GM21737 (cell line): ENCODE results near the gene PLP1.
"Not testable (repeated sequence)": the region's sequence is repeated elsewhere in the genome, so short reads cannot be mapped to it uniquely, and the experiment has no call there.

Source experiments
- ATAC-seq: cut with Tn5 transposase; IDR thresholded peaks from one replicate; pipeline ENCODE4 v1.9.1; 2021; ENCODE audit warnings: mild to moderate bottlenecking, moderate library complexity; ENCODE audit not compliant: unreplicated experiment

The PLP1 gene

GRCh38 chrX:103780336-103781061 is 3.9 kb downstream of the PLP1 start:
- no peak for ATAC-seq

- ATAC-seq: no peak
Observed at GRCh38 chrX:103781062-103781402, 4.4 kb downstream of the PLP1 start.

- ATAC-seq: no peak
Observed at GRCh38 chrX:103781706-103782105, 5.1 kb downstream of the PLP1 start.

GRCh38 chrX:103782640-103783039 is 6.0 kb downstream of the PLP1 start:
- ATAC-seq: no peak

- no peak for ATAC-seq
Observed at GRCh38 chrX:103783196-103783595, 6.6 kb downstream of the PLP1 start.

GRCh38 chrX:103783971-103784370 is 7.3 kb downstream of the PLP1 start:
- ATAC-seq: no peak

- no peak for ATAC-seq
Observed at GRCh38 chrX:103789004-103789403, 12.4 kb downstream of the PLP1 start.

GRCh38 chrX:103791228-103791627 is 14.6 kb downstream of the PLP1 start:
- no peak for ATAC-seq

GRCh38 chrX:103791826-103792485 is 15.3 kb downstream of the PLP1 start:
- no peak for ATAC-seq

- ATAC-seq: no peak
Observed at GRCh38 chrX:103792916-103793544, 16.4 kb downstream of the PLP1 start.

GRCh38 chrX:103793545-103793940 is 16.9 kb downstream of the PLP1 start:
- no peak for ATAC-seq

- ATAC-seq: no peak
Observed at GRCh38 chrX:103794119-103794518, 17.5 kb downstream of the PLP1 start.

- no peak for ATAC-seq
Observed at GRCh38 chrX:103797691-103798090, 21.1 kb downstream of the PLP1 start.

GRCh38 chrX:103800318-103800717 is 23.7 kb downstream of the PLP1 start:
- no peak for ATAC-seq

- ATAC-seq: no peak
Observed at GRCh38 chrX:103805860-103806259, 29.2 kb downstream of the PLP1 start.

- no peak for ATAC-seq
Observed at GRCh38 chrX:103806862-103807474, 30.3 kb downstream of the PLP1 start.

GRCh38 chrX:103811858-103812257 is 35.2 kb downstream of the PLP1 start:
- no peak for ATAC-seq

- not testable (repeated sequence) for ATAC-seq
Observed at GRCh38 chrX:103817101-103817500, 40.5 kb downstream of the PLP1 start.

GRCh38 chrX:103817502-103817901 is 40.9 kb downstream of the PLP1 start:
- no peak for ATAC-seq

GRCh38 chrX:103818842-103819619 is 42.4 kb downstream of the PLP1 start:
- no peak for ATAC-seq

- not testable (repeated sequence) for ATAC-seq
Observed at GRCh38 chrX:103820802-103821201, 44.2 kb downstream of the PLP1 start.
